DMS114 treated with DMSO at 0.1 percent for 48 hours (cell line): Measurements from ENCODE around the gene ARAP2.

ENCODE experiments used
- DNase-seq: peaks from one replicate; lab custom pipeline; 2025; ENCODE audit not compliant: unreplicated experiment; lab: John Stamatoyannopoulos, UW

Gene ARAP2

DNA sequence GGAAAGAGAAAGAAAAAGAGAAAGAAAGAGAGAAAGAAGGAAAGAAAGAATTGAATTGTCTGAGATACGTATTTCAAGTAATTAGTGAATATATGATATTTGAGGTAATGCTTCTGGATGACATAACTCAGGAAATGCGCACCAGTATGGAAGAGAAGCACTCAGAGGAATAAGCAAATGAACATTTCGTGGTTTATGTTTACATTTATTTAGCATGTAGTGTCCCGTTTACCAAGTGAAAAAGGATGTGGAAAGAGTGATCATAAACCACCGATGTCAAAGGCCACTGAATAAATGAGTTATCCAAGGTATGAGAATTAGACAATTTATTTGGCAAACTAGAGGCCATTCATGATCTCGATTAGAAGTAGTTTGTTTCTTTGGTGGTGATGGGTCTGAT is 200.4 kb downstream of the ARAP2 start:
- DNase-seq, result no peak

DNA sequence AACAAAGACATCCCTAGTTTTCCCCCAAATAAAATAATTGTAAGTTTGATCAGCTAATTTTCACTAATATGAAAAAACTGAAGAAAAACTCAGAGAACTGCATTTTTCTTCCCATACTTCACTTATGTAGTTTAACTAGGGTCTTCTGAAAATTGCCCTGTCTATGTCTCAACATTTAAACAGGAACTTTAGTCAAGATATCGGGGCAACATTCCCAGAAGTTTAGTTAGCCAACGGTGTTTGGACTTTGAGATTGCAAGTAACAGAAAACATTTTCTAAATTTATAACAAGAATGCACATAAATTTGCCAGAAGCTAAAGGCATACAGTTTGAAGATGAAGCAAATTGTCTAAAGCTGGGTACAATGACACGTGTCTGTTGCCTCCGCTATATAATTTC is 201.1 kb downstream of the ARAP2 start:
- no peak for DNase-seq

DNA sequence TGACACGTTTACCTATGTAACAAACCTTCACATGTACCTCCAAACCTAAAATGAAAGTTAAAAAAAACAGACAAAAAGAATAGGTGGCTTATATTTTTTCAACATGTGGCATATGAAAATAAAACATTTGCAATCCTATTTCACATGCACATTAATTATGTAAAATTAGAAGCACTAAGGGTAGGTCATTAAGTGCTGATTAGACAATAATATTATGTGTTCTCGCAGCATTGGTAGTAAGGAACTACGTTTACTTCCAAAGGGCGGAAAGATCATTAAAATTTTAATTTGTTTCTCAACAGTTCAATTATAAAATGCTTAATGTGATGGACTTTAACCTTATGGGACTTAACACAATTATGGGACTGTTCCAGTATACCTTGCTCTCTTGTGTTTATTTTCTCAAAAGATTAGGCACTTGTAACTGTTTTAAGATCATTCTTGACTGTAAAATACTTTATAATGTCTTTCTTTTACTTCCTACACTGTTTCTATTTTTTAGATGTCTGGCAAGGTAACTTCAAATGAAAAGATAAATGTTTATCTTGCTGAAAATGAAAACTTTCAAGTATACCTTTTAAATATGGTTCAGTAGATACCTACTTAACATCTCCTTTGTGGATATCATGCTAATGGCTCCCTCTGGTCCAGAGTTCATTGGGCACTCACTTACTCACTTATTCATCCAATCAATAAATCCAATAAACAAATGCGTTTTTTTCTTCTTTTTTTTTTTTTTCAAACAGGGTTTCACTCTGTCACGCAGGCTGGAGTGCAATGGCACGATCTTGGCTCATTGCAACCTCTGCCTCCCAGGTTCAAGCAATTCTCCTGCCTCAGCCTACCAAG is 202.0 kb downstream of the ARAP2 start:
- DNase-seq, result no peak

DNA sequence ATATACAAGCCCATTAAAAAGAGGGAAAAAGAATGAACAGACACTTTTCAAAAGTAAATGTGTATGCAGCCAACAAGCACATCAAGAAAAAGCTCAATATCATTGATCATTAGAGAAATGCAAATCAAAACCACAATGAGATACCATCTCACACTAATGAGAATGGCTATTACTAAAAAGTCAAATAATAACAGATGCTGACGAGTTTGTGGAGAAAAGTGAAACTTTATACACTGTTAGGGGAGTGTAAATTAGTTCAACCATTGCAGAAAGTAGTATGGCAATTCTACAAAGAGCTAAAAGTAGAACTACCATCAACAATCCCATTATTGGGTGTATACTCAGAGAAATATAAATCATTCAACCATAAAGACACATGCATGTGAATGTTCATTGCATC is 203.0 kb downstream of the ARAP2 start:
- no peak for DNase-seq

DNA sequence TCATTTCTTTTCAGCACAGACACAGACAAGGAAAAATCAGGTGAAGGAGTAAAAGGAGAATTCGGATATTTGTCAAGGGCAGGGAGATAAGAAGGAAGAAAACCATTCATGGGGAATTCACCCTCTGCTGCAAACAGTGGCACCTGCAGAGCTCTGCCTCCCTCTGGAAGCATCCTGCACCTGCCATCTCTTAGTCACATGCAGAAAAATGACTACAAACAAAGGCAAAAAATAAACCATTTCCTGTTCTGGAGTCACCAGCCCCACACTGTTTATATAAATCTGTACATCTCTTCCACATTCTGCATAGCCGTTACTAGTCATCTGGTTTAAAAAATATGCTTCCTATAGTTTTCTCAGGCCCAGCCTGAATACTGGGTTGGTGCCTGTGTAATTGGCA is 205.3 kb downstream of the ARAP2 start:
- DNase-seq, result no peak

DNA sequence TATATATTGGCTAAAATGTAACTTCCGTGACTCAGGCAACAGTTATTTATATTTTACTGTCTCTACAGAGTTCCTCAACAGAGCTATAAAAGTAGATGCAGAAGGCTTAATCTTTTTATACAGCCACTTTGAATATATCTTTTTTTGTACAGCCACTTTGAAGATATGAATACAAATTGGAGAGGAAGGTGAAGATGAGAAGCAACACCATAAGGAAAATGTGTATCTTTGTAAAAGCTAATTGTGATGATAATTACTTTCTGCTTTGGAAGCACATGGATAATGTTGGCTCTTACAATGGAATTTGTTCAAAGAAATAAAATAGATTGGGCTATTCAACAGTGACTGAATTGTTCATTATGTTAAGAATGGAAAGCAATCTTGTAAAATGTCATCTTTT is 205.8 kb downstream of the ARAP2 start:
- DNase-seq, result no peak

DNA sequence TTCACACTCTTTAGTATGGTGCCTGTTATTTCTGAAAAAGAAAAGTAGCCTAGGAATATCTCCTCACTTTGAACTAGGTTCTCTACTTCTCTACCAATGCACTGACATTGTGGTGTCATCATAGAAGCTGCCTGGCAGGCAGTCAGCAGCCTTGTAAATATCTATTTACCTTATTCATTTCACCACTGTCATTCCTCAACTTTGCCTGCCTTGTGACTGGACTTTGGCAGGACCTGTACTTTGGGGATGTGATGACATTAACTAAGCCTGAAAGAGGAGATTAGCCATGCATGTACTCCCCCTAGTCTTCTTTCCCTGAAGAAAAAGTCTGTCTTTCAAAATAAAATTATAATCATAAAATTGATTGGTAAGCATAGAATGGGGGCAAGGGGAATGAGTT is 207.2 kb downstream of the ARAP2 start:
- DNase-seq, result no peak

DNA sequence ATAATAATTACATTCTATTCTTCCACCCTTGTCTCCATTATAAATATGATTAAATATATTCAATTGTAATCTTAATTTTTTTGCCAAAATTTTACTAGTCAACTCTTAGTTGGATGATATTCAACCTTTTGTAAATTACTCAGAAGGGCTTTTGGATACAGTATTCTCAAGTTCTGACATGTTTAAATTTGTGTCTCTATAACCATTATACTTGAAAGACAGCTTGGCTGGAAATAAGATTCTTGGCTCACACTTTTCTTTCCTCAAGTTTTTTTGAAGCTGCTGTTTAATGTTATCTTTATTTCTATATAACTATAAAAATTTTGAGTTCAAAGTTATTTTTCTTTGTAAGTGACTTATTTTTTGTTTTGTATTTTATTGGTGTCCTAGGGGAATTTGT is 214.4 kb downstream of the ARAP2 start:
- no peak for DNase-seq

DNA sequence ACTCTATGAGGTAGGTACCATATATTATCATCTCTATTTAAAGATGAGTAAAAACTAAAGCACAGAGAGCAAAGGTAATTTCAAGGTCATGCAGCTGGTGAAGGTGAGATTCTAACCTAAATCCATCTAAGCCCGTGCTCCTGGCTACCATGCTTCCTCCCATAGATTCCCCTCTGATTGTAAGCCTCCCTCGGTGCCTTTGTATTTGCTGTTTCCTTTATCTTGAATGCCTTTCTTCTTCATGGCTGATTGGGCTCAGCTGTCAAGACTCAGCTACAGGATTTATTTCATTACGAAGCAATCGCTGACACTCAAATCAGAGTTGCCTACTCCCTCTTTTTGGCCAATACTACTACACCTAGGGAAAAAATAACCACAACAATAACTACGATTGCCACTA is 217.1 kb downstream of the ARAP2 start:
- no peak for DNase-seq

DNA sequence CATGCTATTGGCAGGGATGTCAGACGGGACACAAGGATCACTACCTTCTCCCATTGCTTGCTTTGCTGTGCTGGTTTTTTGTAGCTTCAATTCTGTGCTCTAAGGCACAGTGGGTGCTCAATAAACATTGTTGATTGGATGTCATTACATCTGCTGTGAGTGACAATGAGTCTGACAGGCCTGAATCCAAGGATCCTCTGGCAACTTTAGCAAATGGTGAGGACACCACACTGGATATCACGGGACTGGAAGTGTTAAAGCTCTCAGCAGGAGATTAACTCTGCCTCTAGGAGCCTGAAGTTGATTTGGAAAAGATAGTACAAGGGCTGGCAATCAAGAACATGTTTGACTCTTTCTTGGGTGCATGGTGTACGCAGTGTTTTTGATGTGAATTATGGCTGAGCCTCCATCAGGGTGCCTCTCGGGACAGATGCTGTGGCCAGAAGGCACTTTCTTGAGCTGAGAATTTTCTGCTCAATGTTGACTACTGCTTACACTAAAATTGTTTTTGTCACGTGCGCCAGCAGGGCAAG is 217.9 kb downstream of the ARAP2 start:
- DNase-seq, result no peak

DNA sequence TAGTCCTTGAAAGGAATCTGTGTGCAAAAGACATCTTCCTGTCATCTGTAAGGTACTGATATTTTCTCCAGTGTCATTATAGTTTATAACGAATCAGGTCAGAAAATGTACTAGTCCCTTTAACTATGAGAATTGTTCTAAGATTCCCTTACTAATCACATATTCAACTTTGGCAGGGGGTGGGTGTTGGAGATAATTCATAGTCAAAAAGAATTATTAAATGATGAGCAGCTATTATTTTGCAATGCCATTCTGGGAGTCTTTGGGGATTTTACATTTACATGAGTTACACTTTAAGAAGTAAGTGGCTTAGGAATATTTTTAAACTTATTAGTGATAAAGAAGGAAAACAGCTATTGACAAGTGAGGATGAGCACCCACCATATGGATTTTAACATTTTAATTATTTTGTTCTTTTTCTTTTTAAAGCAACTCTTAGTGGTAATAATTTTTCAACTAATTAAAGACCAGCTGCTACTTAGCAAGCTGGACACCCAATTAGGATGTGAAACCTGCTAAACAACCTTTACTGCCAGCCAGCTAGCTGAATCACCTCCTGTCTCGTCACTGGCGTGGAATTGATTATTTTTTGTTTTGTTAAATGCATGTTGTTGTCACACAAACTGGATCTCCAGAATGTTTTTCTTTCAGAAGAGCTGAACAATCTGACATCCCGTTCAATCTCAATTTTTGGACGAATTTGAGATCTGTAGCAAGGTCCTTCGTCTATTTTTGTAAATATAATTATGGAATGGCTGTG is 219.2 kb downstream of the ARAP2 start:
- DNase-seq, result no peak

DNA sequence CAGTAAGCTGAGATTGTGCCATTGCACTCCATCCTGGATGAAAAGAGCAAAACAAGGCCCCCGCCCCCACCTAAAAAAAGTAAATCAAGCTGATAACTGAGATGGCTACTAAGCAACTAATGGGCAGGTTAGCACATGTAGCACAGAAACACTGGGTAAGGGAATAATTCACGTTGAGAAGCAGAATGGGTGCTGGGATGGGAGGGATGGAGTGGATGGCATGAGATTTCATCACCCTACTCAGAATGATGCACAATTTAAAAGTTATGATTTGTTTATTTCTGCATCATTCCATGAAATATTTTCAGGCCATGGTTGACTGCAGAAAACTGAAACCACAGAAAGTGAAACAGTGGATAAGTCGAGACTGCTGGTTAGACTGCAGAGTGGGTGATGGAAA is 224.0 kb downstream of the ARAP2 start:
- DNase-seq, result no peak
